Fibroblast of pulmonary artery (primary cell): ENCODE results near the gene MIB1.

Source experiments
- DNase-seq: peaks from one replicate; pipeline ENCODE4 v3.0.0-alpha.2; 2010; ENCODE audit warnings: low read depth
- H3K4me3 ChIP-seq: replicated peaks from 2 replicates; pipeline ENCODE4 v1.5.1; 2011; ENCODE audit warnings: low read depth, mild to moderate bottlenecking, control low read depth, low read length, moderate library complexity
- CTCF ChIP-seq: IDR thresholded peaks from 2 replicates; pipeline ENCODE4 v1.5.1; 2011; ENCODE audit warnings: mild to moderate bottlenecking, control low read depth, low read length, inconsistent platforms; ENCODE audit errors: missing control alignments

MIB1 gene

GRCh38 chr18:21851327-21851961, 110.9 kb downstream of the MIB1 start:
- H3K4me3 ChIP-seq: no peak overlapping the region
- peak; percentile 51 for DNase-seq
- peak; percentile 42 for TF ChIP-seq CTCF

GRCh38 chr18:21853016-21853415, 112.4 kb downstream of the MIB1 start:
- peak; percentile 57 for DNase-seq
- no peak overlapping the region for H3K4me3 ChIP-seq
- no peak for TF ChIP-seq CTCF

GRCh38 chr18:21853775-21854552, 113.4 kb downstream of the MIB1 start:
- no peak overlapping the region for H3K4me3 ChIP-seq
- no peak for TF ChIP-seq CTCF
- DNase-seq: peak; percentile 6

GRCh38 chr18:21855432-21855831, 114.8 kb downstream of the MIB1 start:
- no peak overlapping the region for H3K4me3 ChIP-seq
- no peak for DNase-seq
- TF ChIP-seq CTCF: no peak

- DNase-seq: no peak
These were observed 117.3 kb downstream of the MIB1 start for GRCh38 chr18:21857871-21858270.

GRCh38 chr18:21858544-21858943, 118.0 kb downstream of the MIB1 start:
- H3K4me3 ChIP-seq: no peak overlapping the region
- TF ChIP-seq CTCF: no peak
- no peak for DNase-seq

More at GRCh38 chr18:21857871-21858270, 117.3 kb downstream of the MIB1 start:
- no peak for TF ChIP-seq CTCF
- H3K4me3 ChIP-seq: no peak overlapping the region
